ENCODE measurements around the gene EBLN1. TPM values are rescaled to one million over a fixed set of nuclear protein-coding genes. Genes with fewer than 3 reads are reported as not detected.

Gene EBLN1
- total RNA-seq, 1 donor from 2014 or later = not detected

DNA sequence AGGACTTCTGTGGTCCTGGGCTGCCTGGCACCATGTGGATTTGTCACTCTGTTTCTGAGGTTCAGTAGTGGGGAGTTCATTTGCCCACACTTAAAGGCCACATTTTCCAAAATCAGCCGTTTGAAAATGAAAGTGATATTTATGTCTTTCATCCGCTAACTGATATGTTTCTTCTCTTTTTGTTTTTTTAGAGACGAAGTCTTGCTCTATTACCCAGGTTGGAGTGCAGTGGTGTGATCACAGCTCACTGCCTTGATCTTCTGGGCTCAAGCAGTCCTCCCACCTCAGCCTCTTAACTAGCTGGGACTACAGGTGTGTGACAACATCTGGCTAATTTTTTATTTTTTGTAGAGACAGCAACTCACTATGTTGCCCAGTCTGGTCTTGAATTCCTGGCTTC lies 58.6 kb downstream of the EBLN1 start:
- Histone ChIP-seq H3K4me2 (no peak overlapping the region), H2AFZ (replicated peaks) (no peak overlapping the region), H3K9ac (no peak overlapping the region), H3K79me2 (ENCODE audit: low read depth) (no peaks in the 10 kb centered on the region), H3K9me3 (ENCODE audit: low read depth) (no peaks in the 10 kb centered on the region), H3K27ac (no peak overlapping the region), H3F3A (ENCODE audit: low read depth) (no peaks in the 10 kb centered on the region), H3K4me3 (no peak overlapping the region), H4K20me1 (ENCODE audit: low read depth) (no peaks in the 10 kb centered on the region), H3K36me3 (no peaks in the 10 kb centered on the region), H3K4me1 (no peaks in the 10 kb centered on the region), H3K27me3 (no peaks in the 10 kb centered on the region)
- Mint-ChIP-seq H3K27ac (no peak overlapping the region), H3K27me3 (ENCODE audit: insufficient read depth, low read depth) (no peaks in the 10 kb centered on the region), H3K9me3 (no peaks in the 10 kb centered on the region), H3K4me1 (no peaks in the 10 kb centered on the region), H3K4me3 (no peak overlapping the region), H3K36me3 (no peaks in the 10 kb centered on the region)
- TF ChIP-seq EZH2phosphoT487 (IDR thresholded peaks at IDR 0.05) (no peak), EZH2 (IDR thresholded peaks at IDR 0.05) (no peak)
- TF ChIP-seq, protein P1, sequence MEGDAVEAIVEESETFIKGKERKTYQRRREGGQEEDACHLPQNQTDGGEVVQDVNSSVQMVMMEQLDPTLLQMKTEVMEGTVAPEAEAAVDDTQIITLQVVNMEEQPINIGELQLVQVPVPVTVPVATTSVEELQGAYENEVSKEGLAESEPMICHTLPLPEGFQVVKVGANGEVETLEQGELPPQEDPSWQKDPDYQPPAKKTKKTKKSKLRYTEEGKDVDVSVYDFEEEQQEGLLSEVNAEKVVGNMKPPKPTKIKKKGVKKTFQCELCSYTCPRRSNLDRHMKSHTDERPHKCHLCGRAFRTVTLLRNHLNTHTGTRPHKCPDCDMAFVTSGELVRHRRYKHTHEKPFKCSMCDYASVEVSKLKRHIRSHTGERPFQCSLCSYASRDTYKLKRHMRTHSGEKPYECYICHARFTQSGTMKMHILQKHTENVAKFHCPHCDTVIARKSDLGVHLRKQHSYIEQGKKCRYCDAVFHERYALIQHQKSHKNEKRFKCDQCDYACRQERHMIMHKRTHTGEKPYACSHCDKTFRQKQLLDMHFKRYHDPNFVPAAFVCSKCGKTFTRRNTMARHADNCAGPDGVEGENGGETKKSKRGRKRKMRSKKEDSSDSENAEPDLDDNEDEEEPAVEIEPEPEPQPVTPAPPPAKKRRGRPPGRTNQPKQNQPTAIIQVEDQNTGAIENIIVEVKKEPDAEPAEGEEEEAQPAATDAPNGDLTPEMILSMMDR (IDR thresholded peaks at IDR 0.05) = no peak
- DNase-seq (ENCODE audit: low spot score) = no peak

Other genes with a start within 250 kb of the EBLN1 start
- 24.9 and 55.3 TPM in 2 replicates for gene DNAJC1, start 214.3 kb downstream of the EBLN1 start, total RNA-seq (ENCODE audit: low replicate concordance)
- 13.6 and 16.3 TPM in 2 replicates for gene COMMD3, start 98.4 kb upstream of the EBLN1 start, total RNA-seq (ENCODE audit: low replicate concordance)
- gene BMI1, start 103.1 kb upstream of the EBLN1 start, total RNA-seq (ENCODE audit: low replicate concordance) = 39.9 and 59.1 TPM in 2 replicates
- gene SPAG6, start 127.5 kb upstream of the EBLN1 start, total RNA-seq (ENCODE audit: low replicate concordance) = 0.71 and 2.3 TPM in 2 replicates